ENCODE data around the gene SGIP1.

GRCh38 chr1:66692681-66693080, 158.7 kb downstream of the SGIP1 start:
- TF ChIP-seq CTCF (conservative IDR thresholded peaks at IDR 0.05; ENCODE audit: low read depth, low read length): no peak
- TF ChIP-seq RAD21 (IDR thresholded peaks at IDR 0.05; ENCODE audit: low read length): no peak
- no peak for TF ChIP-seq CHD1 (IDR thresholded peaks at IDR 0.05; ENCODE audit: low read depth, low read length)
- TF ChIP-seq POLR2A (IDR thresholded peaks at IDR 0.05; ENCODE audit: low read depth, low read length): no peak
- TF ChIP-seq BHLHE40 (IDR thresholded peaks at IDR 0.05; ENCODE audit: low read depth, low read length): no peak
- TF ChIP-seq MAZ (IDR thresholded peaks at IDR 0.05; ENCODE audit: borderline replicate concordance, low read depth, low read length): no peak
- TF ChIP-seq NFE2L2 (IDR thresholded peaks at IDR 0.05; ENCODE audit: low read depth, low read length): no peak
- TF ChIP-seq RCOR1 (IDR thresholded peaks at IDR 0.05; ENCODE audit: insufficient replicate concordance, low read length): no peak

All from IMR-90 (cell line).